Large intestine (tissue), 3 donors: ENCODE measurements around the gene FEM1A. TPM values are rescaled to one million over a fixed set of nuclear protein-coding genes. Genes with fewer than 3 reads are reported as not detected.

Experiments
- DNase-seq, 2 donors: peaks; one replicate each; pipeline versions ENCODE4 v3.0.0 to v3.0.0-alpha.2; 2013
- H3K27ac ChIP-seq: one replicate; pipeline ENCODE4 v1.5.1; 2013; ENCODE audit warnings: low read length
- H3K27me3 ChIP-seq: 2 replicates; pipeline ENCODE4 v1.6.1; 2013; ENCODE audit warnings: low read length; ENCODE audit not compliant: control insufficient read depth, insufficient read depth
- H3K36me3 ChIP-seq: 2 replicates; pipeline ENCODE4 v1.6.1; 2013; ENCODE audit warnings: low read length; ENCODE audit not compliant: control insufficient read depth, insufficient read depth
- H3K4me1 ChIP-seq: one replicate; pipeline ENCODE4 v1.6.1; 2013; ENCODE audit warnings: low read length; ENCODE audit not compliant: control insufficient read depth, insufficient read depth
- H3K4me3 ChIP-seq: one replicate; pipeline ENCODE4 v1.5.1; 2013; ENCODE audit warnings: low read length
- H3K9me3 ChIP-seq: one replicate; pipeline ENCODE4 v1.6.1; 2013; ENCODE audit warnings: mild to moderate bottlenecking, low read depth, low read length, moderate library complexity; ENCODE audit not compliant: control insufficient read depth
- WGBS: methylation state at CpG from one replicate; pipeline ENCODE4 v1.1.5; 2013; ENCODE audit warnings: low lambda C conversion rate; ENCODE audit not compliant: insufficient coverage; 5-methylcytosine and 5-hydroxymethylcytosine counted together
- polyA plus RNA-seq: library from polyadenylated mRNA; unstranded; fragments of 120-200 nt; gene quantifications from one replicate; pipeline ENCODE4 v1.2.1, GENCODE V29; 2013

The FEM1A gene
- polyA plus RNA-seq, 1 donor: 1.7 TPM

- no peak for DNase-seq
- no peaks in the 10 kb centered on the region for H3K9me3 ChIP-seq
- H3K4me3 ChIP-seq: no peak overlapping the region
- WGBS: no CpG with 5 or more reads among the region's 23 CpGs
- no peaks in the 10 kb centered on the region for H3K27me3 ChIP-seq
- H3K4me1 ChIP-seq: peaks cover 15% of the 10 kb centered on the region
- peaks cover 71% of the 10 kb centered on the region for H3K36me3 ChIP-seq
- no peak overlapping the region for H3K27ac ChIP-seq
These were observed 55.8 kb downstream of the FEM1A start for GRCh38 chr19:4847190-4847973.

GRCh38 chr19:4849019-4849418, 57.5 kb downstream of the FEM1A start:
- WGBS: no CpG with 5 or more reads among the region's 7 CpGs
- Histone ChIP-seq H3K9me3 (no peaks in the 10 kb centered on the region), H3K36me3 (peaks cover 69% of the 10 kb centered on the region), H3K4me3 (no peak overlapping the region), H3K27ac (no peak overlapping the region), H3K27me3 (no peaks in the 10 kb centered on the region), H3K4me1 (peaks cover 12% of the 10 kb centered on the region)
- DNase-seq: no peak

Other genes with a start within 250 kb of the FEM1A start
- 3.3 TPM for gene SEMA6B, start 232.1 kb upstream of the FEM1A start, polyA plus RNA-seq
- 24.4 TPM for gene TNFAIP8L1, start 152.2 kb upstream of the FEM1A start, polyA plus RNA-seq
- 103 TPM for gene MYDGF, start 121.4 kb upstream of the FEM1A start, polyA plus RNA-seq
- 34.7 TPM for gene DPP9, start 67.9 kb upstream of the FEM1A start, polyA plus RNA-seq
- gene TICAM1, start 40.0 kb downstream of the FEM1A start, polyA plus RNA-seq: 16.1 TPM
- gene PLIN3, start 75.9 kb downstream of the FEM1A start, polyA plus RNA-seq: 122 TPM
- gene ARRDC5, start 111.2 kb downstream of the FEM1A start, polyA plus RNA-seq: 0.15 TPM
- gene UHRF1, start 117.8 kb downstream of the FEM1A start, polyA plus RNA-seq: 17.7 TPM
- gene KDM4B, start 177.4 kb downstream of the FEM1A start, polyA plus RNA-seq: 13.7 TPM